H1 (cell line): Measurements from ENCODE around the gene TIMM23. TPM values are rescaled to one million over a fixed set of nuclear protein-coding genes. Genes with fewer than 3 reads are reported as not detected.
"Not testable (repeated sequence)": the region's sequence is repeated elsewhere in the genome, so short reads cannot be mapped to it uniquely, and the experiment has no call there.

Experiments used
- CTCF ChIA-PET: fragments of 300-600 bp; sonication (Branson Sonifier 250); formaldehyde crosslinking; loops from one replicate; lab custom pipeline; 2021; ENCODE audit not compliant: partially characterized antibody; lab: Charles Lee
- POLR2A ChIA-PET: fragments of 300-600 bp; sonication (Branson Sonifier 250); formaldehyde crosslinking; loops from one replicate; lab custom pipeline; 2021; ENCODE audit warnings: inconsistent platforms; ENCODE audit not compliant: partially characterized antibody; lab: Charles Lee
- DNase-seq, 2 experiments: peaks; one replicate each; pipeline versions ENCODE4 v3.0.0 to v3.0.0-alpha.2; 2010 to 2022; ENCODE audit warnings: low spot score in 2 of 2, low read depth in 1 of 2, mixed read lengths in 1 of 2
- FAIRE-seq: peaks from 2 replicates; lab custom pipeline; 2011; peaks lifted over from hg19 to GRCh38; lab: Jason Lieb, UNC
- H2AFZ ChIP-seq: 2 replicates; pipeline ENCODE4 v1.8.1; 2012; ENCODE audit warnings: low read length, inconsistent platforms
- H2AK5ac ChIP-seq: 2 replicates; pipeline ENCODE4 v1.6.1; 2013; ENCODE audit warnings: low read depth, low read length
- H2BK120ac ChIP-seq: replicated peaks from 2 replicates; pipeline ENCODE3; 2013; ENCODE audit warnings: low read depth, low read length, inconsistent platforms
- H2BK12ac ChIP-seq: 2 replicates; pipeline ENCODE4 v1.6.1; 2013; ENCODE audit warnings: low read depth, low read length
- H2BK15ac ChIP-seq: 2 replicates; pipeline ENCODE4 v1.6.1; 2013; ENCODE audit warnings: low read length
- H2BK20ac ChIP-seq: 2 replicates; pipeline ENCODE4 v1.6.1; 2013; ENCODE audit warnings: low read length
- H2BK5ac ChIP-seq: 2 replicates; pipeline ENCODE4 v1.6.1; 2013; ENCODE audit warnings: low read depth, low read length
- H3K14ac ChIP-seq: 2 replicates; pipeline ENCODE4 v1.6.1; 2013; ENCODE audit warnings: inconsistent platforms; ENCODE audit not compliant: insufficient read length
- H3K18ac ChIP-seq: 2 replicates; pipeline ENCODE4 v1.6.1; 2013; ENCODE audit warnings: low read length; ENCODE audit errors: extremely low read depth
- H3K23ac ChIP-seq: 2 replicates; pipeline ENCODE4 v1.6.1; 2013; ENCODE audit warnings: inconsistent platforms; ENCODE audit not compliant: insufficient read length
- H3K23me2 ChIP-seq: 2 replicates; pipeline ENCODE4 v1.6.1; 2013; ENCODE audit warnings: low read depth, low read length
- H3K27ac ChIP-seq: 2 replicates; pipeline ENCODE4 v1.6.1; 2011; ENCODE audit warnings: low read depth, low read length, inconsistent platforms
- H3K27me3 ChIP-seq, 4 experiments: replicated peaks in 1 of 4; 1 replicate in 1 of 4; 2 replicates in 3 of 4; pipeline versions ENCODE4 v1.6.1 to v1.8.1; 2011 to 2013; ENCODE audit warnings: low read length in 3 of 4, mild to moderate bottlenecking in 3 of 4, inconsistent platforms in 2 of 4, mixed read lengths in 2 of 4, moderate library complexity in 1 of 4; ENCODE audit not compliant: control insufficient read depth in 3 of 4, insufficient read depth in 3 of 4; ENCODE audit errors: extremely low read depth in 1 of 4
- H3K36me3 ChIP-seq, 4 experiments: 2 replicates each; pipeline versions ENCODE4 v1.6.1 to v1.8.1; 2011 to 2013; ENCODE audit warnings: mild to moderate bottlenecking in 4 of 4, low read length in 3 of 4, moderate library complexity in 2 of 4, control low read depth in 1 of 4, inconsistent platforms in 1 of 4; ENCODE audit not compliant: insufficient read depth in 4 of 4, control insufficient read depth in 2 of 4
- H3K4ac ChIP-seq: replicated peaks from 2 replicates; pipeline ENCODE3; 2013; ENCODE audit warnings: low read length, low read depth, mixed read lengths, inconsistent platforms; ENCODE audit not compliant: insufficient read length
- H3K4me1 ChIP-seq, 4 experiments: replicated peaks in 1 of 4; 1 replicate in 1 of 4; 2 replicates in 3 of 4; pipeline versions ENCODE4 v1.6.1 to v1.8.1; 2011 to 2013; ENCODE audit warnings: low read length in 3 of 4, inconsistent platforms in 2 of 4, mixed read lengths in 1 of 4; ENCODE audit not compliant: insufficient read depth in 4 of 4, control insufficient read depth in 3 of 4
- H3K4me2 ChIP-seq, 2 experiments: 2 replicates each; pipeline versions ENCODE4 v1.6.1 to v1.8.1; 2011 to 2013; ENCODE audit warnings: low read depth in 2 of 2, low read length in 2 of 2, control low read depth in 1 of 2, inconsistent platforms in 1 of 2, mild to moderate bottlenecking in 1 of 2; ENCODE audit not compliant: insufficient read depth in 1 of 2
- H3K4me3 ChIP-seq, 4 experiments: fragments of 200-600, 300-600 bp in 1 of 4; sonication (generic), shearing (Covaris generic), sonication (Bioruptor Twin) in 1 of 4; 2 replicates each; pipeline versions ENCODE4 v1.5.1 to v1.8.1; 2011 to 2016; ENCODE audit warnings: low read length in 4 of 4, low read depth in 3 of 4, control low read depth in 2 of 4, inconsistent platforms in 2 of 4, mild to moderate bottlenecking in 2 of 4, mixed read lengths in 1 of 4, moderate library complexity in 1 of 4; ENCODE audit not compliant: insufficient read depth in 2 of 4; ENCODE audit errors: extremely low read depth in 1 of 4
- H3K56ac ChIP-seq: replicated peaks from 2 replicates; pipeline ENCODE3; 2013; ENCODE audit warnings: low read depth, mild to moderate bottlenecking, mixed read lengths, low read length, inconsistent platforms; ENCODE audit not compliant: insufficient read length
- H3K79me1 ChIP-seq: 2 replicates; pipeline ENCODE4 v1.6.1; 2013; ENCODE audit warnings: low read depth, low read length, control low read depth
- H3K79me2 ChIP-seq, 2 experiments: 2 replicates each; pipeline versions ENCODE4 v1.6.1 to v1.8.1; 2012 to 2013; ENCODE audit warnings: low read length in 2 of 2, mild to moderate bottlenecking in 2 of 2, inconsistent platforms in 1 of 2; ENCODE audit not compliant: insufficient read depth in 2 of 2, control insufficient read depth in 1 of 2
- H3K9ac ChIP-seq, 4 experiments: replicated peaks in 1 of 4; 1 replicate in 1 of 4; 2 replicates in 3 of 4; pipeline versions ENCODE4 v1.6.1 to v1.8.1; 2011 to 2013; ENCODE audit warnings: low read depth in 3 of 4, low read length in 3 of 4, control low read depth in 2 of 4, mild to moderate bottlenecking in 2 of 4, moderate library complexity in 2 of 4, inconsistent platforms in 1 of 4; ENCODE audit errors: extremely low read depth in 1 of 4
- H3K9me3 ChIP-seq, 2 experiments: 2 replicates each; pipeline versions ENCODE4 v1.6.1 to v1.8.1; 2012 to 2013; ENCODE audit warnings: mild to moderate bottlenecking in 2 of 2, moderate library complexity in 2 of 2, control low read depth in 1 of 2, inconsistent platforms in 1 of 2, low read depth in 1 of 2, low read length in 1 of 2, mixed read lengths in 1 of 2; ENCODE audit not compliant: insufficient read depth in 2 of 2
- H4K20me1 ChIP-seq, 2 experiments: replicated peaks in 1 of 2; 2 replicates each; pipeline versions ENCODE3 to v1.8.1; 2011 to 2013; ENCODE audit warnings: inconsistent platforms in 2 of 2, low read length in 2 of 2, mild to moderate bottlenecking in 1 of 2; ENCODE audit not compliant: insufficient read depth in 2 of 2, control insufficient read depth in 1 of 2
- H4K5ac ChIP-seq: 2 replicates; pipeline ENCODE4 v1.6.1; 2013; ENCODE audit warnings: low read length, low read depth, mixed read lengths, inconsistent platforms; ENCODE audit not compliant: insufficient read length
- H4K8ac ChIP-seq: 2 replicates; pipeline ENCODE4 v1.8.0; 2013; ENCODE audit warnings: mild to moderate bottlenecking, moderate library complexity, low read length, inconsistent platforms; ENCODE audit not compliant: insufficient read depth; ENCODE audit errors: extremely low read depth
- H4K91ac ChIP-seq: replicated peaks from 2 replicates; pipeline ENCODE3; 2013; ENCODE audit warnings: low read length, mixed read lengths, inconsistent platforms; ENCODE audit not compliant: insufficient read length
- WGBS, 2 experiments: shearing (Covaris generic) in 1 of 2; methylation state at CpG; one replicate each; pipeline versions ENCODE4 v1.1.6 to v1.1.7; 2013 to 2015; ENCODE audit warnings: low lambda C conversion rate in 2 of 2, mixed read lengths in 2 of 2, inconsistent platforms in 1 of 2, low coverage in 1 of 2, missing lambda C conversion rate in 1 of 2; ENCODE audit not compliant: insufficient replicate concordance in 2 of 2, insufficient coverage in 1 of 2, insufficient read length in 1 of 2; ENCODE audit errors: extremely low coverage in 1 of 2, missing lambda C conversion rate in 1 of 2; 5-methylcytosine and 5-hydroxymethylcytosine counted together
- polyA plus RNA-seq, 7 experiments: library from polyadenylated mRNA; depleted of rRNA in 3 of 7; stranded (reverse) in 5 of 7; unstranded in 2 of 7; fragments of >200 nt in 5 of 7; fragments of 200-250 nt in 2 of 7; gene quantifications; 1 replicate in 5 of 7; 2 replicates in 1 of 7; 4 replicates in 1 of 7; pipeline versions ENCODE4 v1.2.1 to v1.2.3, GENCODE V29; 2011 to 2013; ENCODE audit warnings: missing spikeins in 2 of 7, mixed read lengths in 2 of 7
- total RNA-seq: library from RNA; stranded (reverse); fragmentation: NEBNext Ultra II Directional; extraction: Animal tissue kit (Norgen Biotek cat#: 25700); gene quantifications from 2 replicates; pipeline ENCODE4 v1.2.1, GENCODE V29; 2021

TIMM23 gene
- total and polyA plus RNA-seq, 2 of the 8 experiments (the other 6 are each of a cell fraction or from before 2014, with no cell fraction given), result 101 to 130 TPM

DNA sequence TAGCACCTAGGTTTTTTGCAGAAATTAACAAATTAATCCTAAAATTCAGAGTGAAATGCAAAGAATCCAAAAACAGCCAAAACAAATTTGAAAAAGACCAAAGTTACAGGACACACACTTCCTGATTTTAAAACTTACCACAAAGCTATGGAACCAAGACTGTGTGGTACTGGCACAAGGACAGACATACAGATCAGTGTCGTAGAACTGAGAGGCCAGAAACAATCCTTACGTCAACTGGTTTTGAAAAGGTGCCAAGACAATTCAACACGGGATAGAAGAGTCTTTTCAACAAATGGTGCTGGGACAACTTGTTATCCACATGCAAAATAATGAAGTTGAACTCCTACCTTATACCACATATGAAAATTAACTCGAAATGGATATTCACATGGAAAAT lies 26.8 kb upstream of the TIMM23 start:
- H2BK120ac ChIP-seq, H3K18ac ChIP-seq, H3K23ac ChIP-seq, H3K36me3 ChIP-seq, DNase-seq, H3K9ac ChIP-seq, CTCF ChIA-PET, H2BK5ac ChIP-seq, H3K4me2 ChIP-seq, H3K56ac ChIP-seq, H2BK12ac ChIP-seq, H3K79me1 ChIP-seq, H3K4me3 ChIP-seq, H3K4me1 ChIP-seq, H2AK5ac ChIP-seq, H3K79me2 ChIP-seq, H2AFZ ChIP-seq, H2BK15ac ChIP-seq, H3K14ac ChIP-seq, H3K27me3 ChIP-seq, H3K23me2 ChIP-seq, H4K20me1 ChIP-seq, FAIRE-seq, H3K9me3 ChIP-seq, H3K27ac ChIP-seq, H4K8ac ChIP-seq, POLR2A ChIA-PET, H3K4ac ChIP-seq, H4K5ac ChIP-seq, H2BK20ac ChIP-seq, H4K91ac ChIP-seq: not testable (repeated sequence)
- 90% methylated on average over 4 of the region's 4 CpGs; no CpG with 5 or more reads in 1 of the 2 experiments for WGBS, 2 experiments

DNA sequence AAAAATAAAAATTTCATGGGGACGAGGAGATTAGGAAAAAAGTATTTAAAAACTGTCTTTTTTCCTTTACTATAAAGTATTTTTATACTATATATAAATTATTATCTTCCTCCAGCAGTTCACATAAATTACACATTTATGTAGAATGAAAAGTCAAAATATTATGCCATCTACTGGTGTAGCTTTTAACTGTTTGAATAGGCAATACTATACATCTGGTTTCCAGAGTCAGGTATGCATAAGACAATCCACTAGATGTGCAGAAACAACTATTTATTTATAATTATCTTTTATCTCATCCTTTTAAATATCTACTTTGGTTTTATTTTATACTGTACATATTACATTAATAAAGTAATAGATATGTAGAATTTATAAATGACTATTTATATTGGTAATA lies 24.9 kb upstream of the TIMM23 start:
- H3K4me2 ChIP-seq, H2BK5ac ChIP-seq, H3K9me3 ChIP-seq, H4K8ac ChIP-seq, H4K20me1 ChIP-seq, H3K27me3 ChIP-seq, H2BK12ac ChIP-seq, H3K18ac ChIP-seq, DNase-seq, H3K4me1 ChIP-seq, H3K56ac ChIP-seq, H2BK20ac ChIP-seq, H3K4me3 ChIP-seq, H3K4ac ChIP-seq, H3K23ac ChIP-seq, POLR2A ChIA-PET, FAIRE-seq, H2BK120ac ChIP-seq, H3K79me1 ChIP-seq, H4K91ac ChIP-seq, H3K14ac ChIP-seq, H2AFZ ChIP-seq, CTCF ChIA-PET, H2BK15ac ChIP-seq, H3K9ac ChIP-seq, H3K79me2 ChIP-seq, H3K36me3 ChIP-seq, H3K27ac ChIP-seq, H3K23me2 ChIP-seq, H4K5ac ChIP-seq, H2AK5ac ChIP-seq: not testable (repeated sequence)
- 89% methylated on average over 1 of the region's 1 CpG; no CpG with 5 or more reads in 1 of the 2 experiments for WGBS, 2 experiments
